HepG2 (cell line): ENCODE data around the gene MAP6D1. TPM values are rescaled to one million over a fixed set of nuclear protein-coding genes. Genes with fewer than 3 reads are reported as not detected.

Experiments used
- ATAC-seq: fragments of 200-7000 bp; cut with Tn5 transposase; 3 replicates; pipeline ENCODE4 v1.9.1; 2020; ENCODE audit warnings: mild to moderate bottlenecking, moderate library complexity
- BruUV-seq: library from RNA; stranded (reverse); fragments of 400-500 nt; replicated peaks from 2 replicates; lab custom pipeline; 2021; lab: Mats Ljungman, UMichigan
- CTCF ChIA-PET: fragments of 300-600 bp; formaldehyde crosslinking; extraction: SDS; loops from one replicate; lab custom pipeline; 2021; ENCODE audit warnings: low total read pairs, inconsistent platforms, low intra/inter-chr PET ratio; lab: Yijun Ruan, JAX
- POLR2A ChIA-PET: fragments of 350-600 bp; sonication (Branson Sonifier 250); formaldehyde crosslinking; loops from one replicate; lab custom pipeline; 2020; ENCODE audit warnings: antibody characterized with exemption, inconsistent platforms; lab: Yijun Ruan, JAX
- DNase-seq: peaks from one replicate; pipeline ENCODE4 v3.0.0-alpha.2; 2015; ENCODE audit warnings: low spot score
- FAIRE-seq: peaks from 3 replicates; lab custom pipeline; 2011; peaks lifted over from hg19 to GRCh38; lab: Jason Lieb, UNC
- H2AFZ ChIP-seq: one replicate; pipeline ENCODE4 v1.6.1; 2011; ENCODE audit warnings: low read length, inconsistent platforms
- H3K27ac ChIP-seq: fragments of 300-600 bp; 3 replicates; pipeline ENCODE4 v1.8.0; 2011; ENCODE audit warnings: mixed run types, mild to moderate bottlenecking, mixed read lengths, low read length, inconsistent platforms; ENCODE audit not compliant: insufficient read depth; ENCODE audit errors: extremely low read length
- H3K27me3 ChIP-seq, 2 experiments: fragments of 200-600 bp in 1 of 2; 2 replicates in 1 of 2; 3 replicates in 1 of 2; pipeline versions ENCODE4 v1.6.0 to v1.8.0; 2011; ENCODE audit warnings: low read length in 2 of 2, mild to moderate bottlenecking in 2 of 2, moderate library complexity in 2 of 2, inconsistent platforms in 1 of 2; ENCODE audit not compliant: insufficient read depth in 2 of 2, control insufficient read depth in 1 of 2
- H3K36me3 ChIP-seq, 2 experiments: fragments of 200-600 bp in 1 of 2; replicated peaks in 1 of 2; 2 replicates in 1 of 2; 3 replicates in 1 of 2; pipeline versions ENCODE4 v1.5.1 to v1.8.0; 2011; ENCODE audit warnings: low read length in 2 of 2, inconsistent platforms in 1 of 2; ENCODE audit not compliant: insufficient read depth in 2 of 2, control insufficient read depth in 1 of 2
- H3K4me1 ChIP-seq: 2 replicates; pipeline ENCODE4 v1.5.1; 2012; ENCODE audit warnings: low read length, inconsistent platforms; ENCODE audit not compliant: insufficient read depth
- H3K4me2 ChIP-seq: 2 replicates; pipeline ENCODE4 v1.6.0; 2011; ENCODE audit warnings: low read depth, low read length, inconsistent platforms
- H3K4me3 ChIP-seq, 3 experiments: fragments of 200-600 bp in 1 of 3; sonication (generic), shearing (Covaris generic) in 1 of 3; replicated peaks in 1 of 3; 2 replicates each; pipeline ENCODE4 v1.5.1; 2011 to 2016; ENCODE audit warnings: low read length in 3 of 3, inconsistent platforms in 2 of 3, low read depth in 2 of 3, mild to moderate bottlenecking in 2 of 3, control low read depth in 1 of 3, mixed read lengths in 1 of 3; ENCODE audit not compliant: insufficient read depth in 1 of 3
- H3K79me2 ChIP-seq: one replicate; pipeline ENCODE4 v1.6.1; 2011; ENCODE audit warnings: low read length, inconsistent platforms; ENCODE audit not compliant: insufficient read depth
- H3K9ac ChIP-seq: 2 replicates; pipeline ENCODE4 v1.6.0; 2011; ENCODE audit warnings: mild to moderate bottlenecking, low read depth, low read length, inconsistent platforms; ENCODE audit not compliant: insufficient read depth
- H3K9me3 ChIP-seq: 2 replicates; pipeline ENCODE4 v1.5.1; 2012; ENCODE audit warnings: mild to moderate bottlenecking, low read length
- H4K20me1 ChIP-seq: 2 replicates; pipeline ENCODE4 v1.6.0; 2011; ENCODE audit warnings: inconsistent platforms, mild to moderate bottlenecking, low read length, moderate library complexity; ENCODE audit not compliant: insufficient read depth
- CCDC6 ChIP-seq: sonication (generic); formaldehyde crosslinking; IDR thresholded peaks from 2 replicates; pipeline ENCODE4 v1.8.1; 2022; ENCODE audit warnings: mild to moderate bottlenecking, missing genetic modification reagents, moderate library complexity
- DPF2 ChIP-seq: sonication (generic); formaldehyde crosslinking; IDR thresholded peaks from 2 replicates; pipeline ENCODE4 v1.4.0; 2020; ENCODE audit warnings: mild to moderate bottlenecking, low read depth, missing genetic modification reagents, borderline replicate concordance
- GMEB1 ChIP-seq: sonication (generic); formaldehyde crosslinking; IDR thresholded peaks from 2 replicates; pipeline ENCODE4 v1.5.1; 2020; ENCODE audit warnings: missing genetic modification reagents, mild to moderate bottlenecking, borderline replicate concordance
- NBN ChIP-seq: fragments of 450-650 bp; conservative IDR thresholded peaks from 2 replicates; pipeline ENCODE4 v1.6.1; 2017
- SNAPC5 ChIP-seq: sonication (generic); formaldehyde crosslinking; IDR thresholded peaks from 2 replicates; pipeline ENCODE4 v1.8.1; 2023; ENCODE audit warnings: mild to moderate bottlenecking, missing genetic modification reagents, borderline replicate concordance
- SP2 ChIP-seq: sonication (generic); formaldehyde crosslinking; IDR thresholded peaks from 2 replicates; pipeline ENCODE4 v1.5.1; 2020; ENCODE audit warnings: mild to moderate bottlenecking, missing genetic modification reagents
- ZHX2 ChIP-seq, 2 experiments: sonication (generic) in 1 of 2; formaldehyde crosslinking in 1 of 2; IDR thresholded peaks; 2 replicates each; pipeline versions ENCODE4 v1.6.1 to v1.9.0; 2014 to 2022; ENCODE audit warnings: antibody characterized with exemption in 1 of 2, borderline replicate concordance in 1 of 2, inconsistent platforms in 1 of 2, low read depth in 1 of 2, missing genetic modification reagents in 1 of 2
- ZNF33A ChIP-seq: sonication (generic); formaldehyde crosslinking; IDR thresholded peaks from 2 replicates; pipeline ENCODE4 v1.5.1; 2020; ENCODE audit warnings: missing genetic modification reagents, mild to moderate bottlenecking, moderate library complexity, borderline replicate concordance
- WGBS: methylation state at CpG from one replicate; pipeline ENCODE4 v1.1.6; 2017; ENCODE audit warnings: low lambda C conversion rate; 5-methylcytosine and 5-hydroxymethylcytosine counted together
- in situ Hi-C: cut with HindIII; loops from 2 replicates; pipeline ENCODE4 v1.10.0; 2017; ENCODE audit warnings: low pct_unique_long_range_greater_than_20kb; ENCODE audit not compliant: extremely low pct_ligation_motif_present
- intact Hi-C: fragments of 100-400 bp; cut with micrococcal nuclease; formaldehyde crosslinking; loops from one replicate; pipeline ENCODE4 v1.10.0; 2022; ENCODE audit not compliant: unreplicated experiment
- polyA plus RNA-seq, 8 experiments: library from polyadenylated mRNA; depleted of rRNA in 3 of 8; stranded (reverse) in 7 of 8; unstranded in 1 of 8; fragments of >200 nt; fragmentation: Illumina TruSeq in 4 of 8; extraction: Trizol in 4 of 8; gene quantifications; 2 replicates each; pipeline versions ENCODE4 v1.2.1 to v1.2.3, GENCODE V29; 2011 to 2016; ENCODE audit warnings: low read depth in 4 of 8, missing spikeins in 1 of 8, mixed read lengths in 1 of 8; ENCODE audit not compliant: insufficient read depth in 1 of 8
- total RNA-seq, 5 experiments: library from RNA; depleted of rRNA; stranded (reverse); fragments of >200 nt; fragmentation: Illumina TruSeq; extraction: Trizol; gene quantifications; 2 replicates each; pipeline ENCODE4 v1.2.3, GENCODE V29; 2016; ENCODE audit warnings: low read depth in 1 of 5

MAP6D1 gene
- total and polyA plus RNA-seq, 2 of the 13 experiments (the other 11 are each of a cell fraction or from before 2014, with no cell fraction given): 0.12 to 0.62 TPM

GRCh38 chr3:183828538-183828870 is 3.1 kb upstream of the MAP6D1 start:
- in situ Hi-C loops (no loop called here), intact Hi-C loops (no loop called here)
- Histone ChIP-seq H3K27ac (no peak overlapping the region), H3K4me2 (no peak overlapping the region), H3K4me3 (no peak overlapping the region), H3K36me3 (peaks cover 23 to 45% of the 10 kb centered on the region in 2 experiments; a peak in 4 of 5 replicates), H3K9me3 (no peaks in the 10 kb centered on the region), H3K27me3 (no peaks in the 10 kb centered on the region), H4K20me1 (no peaks in the 10 kb centered on the region), H3K9ac (no peak overlapping the region), H3K79me2 (no peaks in the 10 kb centered on the region), H2AFZ (no peak overlapping the region), H3K4me1 (no peaks in the 10 kb centered on the region)
- ATAC-seq (no peak), DNase-seq (no peak), FAIRE-seq (no peak)
- TF ChIP-seq SNAPC5 (CRISPR knock-in tag) (no peak), CCDC6 (no peak), DPF2 (CRISPR knock-in tag) (no peak), ZNF33A (CRISPR knock-in tag) (no peak), NBN (no peak)
- ChIA-PET CTCF (no interaction called here), POLR2A (no interaction called here)
- no TSS peak for BruUV-seq
- WGBS: 96% methylated on average over 5 of the region's 7 CpGs

- Histone ChIP-seq H3K27me3 (no peaks in the 10 kb centered on the region), H3K36me3 (peaks cover 19 to 39% of the 10 kb centered on the region in 2 experiments; a peak in 4 of 5 replicates), H2AFZ (no peak overlapping the region), H3K79me2 (no peaks in the 10 kb centered on the region), H3K4me3 (no peak overlapping the region), H3K9me3 (no peaks in the 10 kb centered on the region), H3K27ac (no peak overlapping the region), H3K9ac (no peak overlapping the region), H4K20me1 (no peaks in the 10 kb centered on the region), H3K4me2 (no peak overlapping the region), H3K4me1 (no peaks in the 10 kb centered on the region)
- POLR2A ChIA-PET: no interaction called here
- ATAC-seq: no peak
- BruUV-seq: no TSS peak
- no peak for DNase-seq
- 87% methylated on average over 14 of the region's 14 CpGs for WGBS
- CTCF ChIA-PET: no interaction called here
- in situ Hi-C loops: no loop called here
- FAIRE-seq: no peak
- intact Hi-C loops: no loop called here
- TF ChIP-seq ZHX2 (IDR thresholded peaks at IDR 0.05; ENCODE audit: low read depth) (no peak), ZHX2 (CRISPR knock-in tag; IDR thresholded peaks at IDR 0.05; ENCODE audit: borderline replicate concordance) (no peak), SP2 (CRISPR knock-in tag) (no peak), GMEB1 (CRISPR knock-in tag) (no peak)
Observed at GRCh38 chr3:183827809-183828537, 2.6 kb upstream of the MAP6D1 start.
